ENCODE data around the gene EXD3. TPM values are rescaled to one million over a fixed set of nuclear protein-coding genes. Genes with fewer than 3 reads are reported as not detected.

Gene EXD3
- total RNA-seq, 1 donor from 2014 or later = 9.2 TPM

- Histone ChIP-seq H3K4me3 (no peak overlapping the region), H3K27me3 (ENCODE audit: low read depth) (no peaks in the 10 kb centered on the region), H3K36me3 (no peaks in the 10 kb centered on the region), H3K9me3 (replicated peaks) (no peaks in the 10 kb centered on the region), H3K27ac (replicated peaks) (no peak overlapping the region), H3K4me1 (peaks cover 5% of the 10 kb centered on the region)
- no peak for DNase-seq
- intact Hi-C loops (cut with micrococcal nuclease) = no loop called here
- TF ChIP-seq, protein P1, sequence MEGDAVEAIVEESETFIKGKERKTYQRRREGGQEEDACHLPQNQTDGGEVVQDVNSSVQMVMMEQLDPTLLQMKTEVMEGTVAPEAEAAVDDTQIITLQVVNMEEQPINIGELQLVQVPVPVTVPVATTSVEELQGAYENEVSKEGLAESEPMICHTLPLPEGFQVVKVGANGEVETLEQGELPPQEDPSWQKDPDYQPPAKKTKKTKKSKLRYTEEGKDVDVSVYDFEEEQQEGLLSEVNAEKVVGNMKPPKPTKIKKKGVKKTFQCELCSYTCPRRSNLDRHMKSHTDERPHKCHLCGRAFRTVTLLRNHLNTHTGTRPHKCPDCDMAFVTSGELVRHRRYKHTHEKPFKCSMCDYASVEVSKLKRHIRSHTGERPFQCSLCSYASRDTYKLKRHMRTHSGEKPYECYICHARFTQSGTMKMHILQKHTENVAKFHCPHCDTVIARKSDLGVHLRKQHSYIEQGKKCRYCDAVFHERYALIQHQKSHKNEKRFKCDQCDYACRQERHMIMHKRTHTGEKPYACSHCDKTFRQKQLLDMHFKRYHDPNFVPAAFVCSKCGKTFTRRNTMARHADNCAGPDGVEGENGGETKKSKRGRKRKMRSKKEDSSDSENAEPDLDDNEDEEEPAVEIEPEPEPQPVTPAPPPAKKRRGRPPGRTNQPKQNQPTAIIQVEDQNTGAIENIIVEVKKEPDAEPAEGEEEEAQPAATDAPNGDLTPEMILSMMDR (IDR thresholded peaks at IDR 0.05; ENCODE audit: borderline replicate concordance) = no peak
Measured at GRCh38 chr9:137326445-137327065, 96.4 kb downstream of the EXD3 start.

- TF ChIP-seq, protein P1 (IDR thresholded peaks at IDR 0.05; ENCODE audit: borderline replicate concordance) = no peak
- DNase-seq = no peak
- H3K4me1 ChIP-seq = peaks cover 13% of the 10 kb centered on the region
- H3K27me3 ChIP-seq (ENCODE audit: low read depth) = no peaks in the 10 kb centered on the region
- H3K27ac ChIP-seq (replicated peaks) = no peak overlapping the region
- no peaks in the 10 kb centered on the region for H3K36me3 ChIP-seq
- intact Hi-C loops (cut with micrococcal nuclease) = no loop called here
- no peaks in the 10 kb centered on the region for H3K9me3 ChIP-seq (replicated peaks)
- H3K4me3 ChIP-seq = no peak overlapping the region
Measured at GRCh38 chr9:137325799-137326198, 97.2 kb downstream of the EXD3 start.

GRCh38 chr9:137325124-137325523, 97.8 kb downstream of the EXD3 start:
- Histone ChIP-seq H3K36me3 (no peaks in the 10 kb centered on the region), H3K9me3 (replicated peaks) (no peaks in the 10 kb centered on the region), H3K4me3 (no peak overlapping the region), H3K4me1 (peaks cover 20% of the 10 kb centered on the region), H3K27me3 (ENCODE audit: low read depth) (no peaks in the 10 kb centered on the region), H3K27ac (replicated peaks) (no peak overlapping the region)
- DNase-seq = no peak
- TF ChIP-seq, protein P1 (IDR thresholded peaks at IDR 0.05; ENCODE audit: borderline replicate concordance) = no peak
- intact Hi-C loops (cut with micrococcal nuclease) = no loop called here

GRCh38 chr9:137323531-137324331, 99.2 kb downstream of the EXD3 start:
- Histone ChIP-seq H3K27ac (replicated peaks) (no peak overlapping the region), H3K4me3 (no peak overlapping the region), H3K4me1 (peaks cover 34% of the 10 kb centered on the region), H3K9me3 (replicated peaks) (no peaks in the 10 kb centered on the region), H3K36me3 (no peaks in the 10 kb centered on the region), H3K27me3 (ENCODE audit: low read depth) (no peaks in the 10 kb centered on the region)
- intact Hi-C loops (cut with micrococcal nuclease) = no loop called here
- TF ChIP-seq, protein P1 (IDR thresholded peaks at IDR 0.05; ENCODE audit: borderline replicate concordance) = no peak
- no peak for DNase-seq

- no peaks in the 10 kb centered on the region for H3K9me3 ChIP-seq (replicated peaks)
- intact Hi-C loops (cut with micrococcal nuclease) = no loop called here
- peaks cover 13% of the 10 kb centered on the region for H3K27me3 ChIP-seq (ENCODE audit: low read depth)
- no peak overlapping the region for H3K27ac ChIP-seq (replicated peaks)
- H3K36me3 ChIP-seq = no peaks in the 10 kb centered on the region
- TF ChIP-seq, protein P1 (IDR thresholded peaks at IDR 0.05; ENCODE audit: borderline replicate concordance) = no peak
- H3K4me1 ChIP-seq = peaks cover 52% of the 10 kb centered on the region
- H3K4me3 ChIP-seq = no peak overlapping the region
- DNase-seq = no peak
Measured at GRCh38 chr9:137321726-137322361, 101.1 kb downstream of the EXD3 start.

All from left ventricle myocardium inferior (tissue), 1 donor.